NOMO-1 (cell line): ENCODE data around the gene PPIB.

Experiments
- DNase-seq, 2 experiments: peaks; one replicate each; lab custom pipeline; 2025; ENCODE audit not compliant: unreplicated experiment in 2 of 2; lab: John Stamatoyannopoulos, UW

PPIB gene

DNA sequence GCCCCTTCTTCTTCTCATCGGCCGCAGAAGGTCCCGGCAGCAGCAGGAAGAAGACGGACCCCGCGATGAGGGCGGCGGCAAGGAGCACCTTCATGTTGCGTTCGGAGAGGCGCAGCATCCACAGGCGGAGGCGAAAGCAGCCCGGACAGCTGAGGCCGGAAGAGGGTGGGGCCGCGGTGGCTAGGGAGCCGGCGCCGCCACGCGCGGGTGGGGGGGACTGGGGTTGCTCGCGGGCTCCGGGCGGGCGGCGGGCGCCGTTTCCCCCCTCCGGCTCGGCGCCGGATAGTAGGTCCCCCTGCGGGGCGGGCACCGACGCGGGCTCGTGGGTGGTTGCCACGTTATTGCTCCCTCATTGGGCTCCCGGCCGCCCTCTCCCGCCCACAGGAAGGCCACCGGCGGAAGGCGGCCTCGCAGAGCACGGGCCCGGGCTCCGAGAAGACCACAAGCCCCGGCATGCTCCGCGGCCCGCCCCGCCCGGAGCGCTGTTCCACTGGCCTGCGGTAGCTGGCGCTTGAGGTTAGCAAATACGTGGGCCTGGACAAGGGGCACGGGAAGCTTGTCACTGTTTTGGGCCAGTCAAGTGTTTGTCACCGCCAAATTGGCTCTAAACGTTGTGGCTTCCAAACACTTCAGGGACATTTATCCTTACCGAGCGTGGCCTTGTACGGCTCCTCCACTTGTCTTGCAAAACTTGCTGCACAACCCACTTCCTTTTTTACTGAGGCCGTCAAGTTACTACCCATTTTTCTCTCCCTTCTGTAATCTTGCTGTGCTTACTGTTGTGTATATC lies at the start of gene PPIB:
PPIB (minus strand) TSS at position 154 of the 790 bp plus-strand sequence; CDS start at position 118, 36 bp downstream.
- peak; percentile 99 for DNase-seq

DNA sequence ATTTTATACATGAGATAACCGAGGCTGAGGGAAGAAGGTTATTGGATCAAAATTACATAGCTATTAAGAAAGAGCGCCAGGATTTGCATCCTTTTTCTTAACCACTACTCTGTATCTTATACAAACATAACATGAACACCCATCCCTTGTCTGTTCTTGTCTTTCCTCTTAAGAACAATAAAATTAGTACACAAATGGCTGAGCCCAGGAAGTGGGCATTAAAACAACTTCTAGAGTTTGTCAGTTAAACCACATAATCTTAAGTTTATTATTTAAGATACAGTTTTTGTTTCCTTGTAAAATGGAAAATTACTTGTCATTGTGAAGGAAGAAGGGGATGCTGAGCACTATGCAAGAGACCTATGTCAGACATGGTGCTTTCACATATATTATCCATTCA lies 48.9 kb upstream of the PPIB start:
- no peak for DNase-seq

DNA sequence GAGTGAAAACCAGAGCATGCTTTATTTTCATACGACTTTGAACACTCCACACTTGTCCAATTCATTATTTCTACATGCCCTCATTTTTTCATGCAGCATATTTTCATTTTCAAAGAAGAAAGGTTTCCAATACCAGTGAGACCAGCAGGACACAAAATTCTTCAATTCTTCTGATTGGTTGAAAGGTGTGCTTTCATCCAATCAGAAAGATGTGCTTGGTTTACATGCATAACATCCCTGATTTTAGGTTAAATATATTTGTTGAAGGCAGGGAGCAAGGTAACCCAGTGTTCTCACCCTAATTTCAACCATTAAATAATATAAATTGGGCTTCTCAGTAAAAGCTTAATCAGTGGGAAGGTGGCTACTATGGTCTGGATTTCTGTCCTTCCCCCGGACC lies 47.5 kb upstream of the PPIB start:
- no peak for DNase-seq

DNA sequence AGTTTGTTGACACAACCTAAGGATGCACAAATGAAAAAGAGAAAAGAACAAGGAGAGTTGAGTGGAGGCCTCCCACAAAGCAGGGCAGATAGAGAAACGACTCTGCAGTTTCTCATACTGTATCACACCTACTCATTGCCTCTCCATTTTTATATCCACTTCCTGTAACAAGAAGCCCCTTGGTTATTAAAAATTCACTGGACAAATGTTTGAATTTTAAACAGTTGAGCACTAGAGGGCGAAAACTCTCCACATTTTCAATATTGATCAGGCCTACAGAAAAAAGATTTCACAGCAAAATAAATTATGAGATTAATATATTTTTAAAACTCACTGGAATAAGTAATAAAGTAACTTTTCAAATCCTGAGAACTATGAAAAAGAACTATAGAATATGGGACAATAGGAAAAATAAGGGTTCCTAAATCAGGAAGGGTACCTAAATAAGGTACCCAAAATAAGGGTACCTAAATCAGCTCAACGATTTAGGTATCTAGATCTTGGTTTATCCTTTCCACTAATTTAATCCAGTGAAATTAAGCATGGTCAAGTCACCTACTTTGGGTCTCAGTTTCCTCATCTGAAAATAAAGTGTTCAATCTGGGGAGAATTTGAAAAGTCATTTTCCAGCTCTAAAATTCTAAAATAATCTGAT lies 47.0 kb upstream of the PPIB start:
- DNase-seq, result peak in 1 of 2 experiments; percentile 23

DNA sequence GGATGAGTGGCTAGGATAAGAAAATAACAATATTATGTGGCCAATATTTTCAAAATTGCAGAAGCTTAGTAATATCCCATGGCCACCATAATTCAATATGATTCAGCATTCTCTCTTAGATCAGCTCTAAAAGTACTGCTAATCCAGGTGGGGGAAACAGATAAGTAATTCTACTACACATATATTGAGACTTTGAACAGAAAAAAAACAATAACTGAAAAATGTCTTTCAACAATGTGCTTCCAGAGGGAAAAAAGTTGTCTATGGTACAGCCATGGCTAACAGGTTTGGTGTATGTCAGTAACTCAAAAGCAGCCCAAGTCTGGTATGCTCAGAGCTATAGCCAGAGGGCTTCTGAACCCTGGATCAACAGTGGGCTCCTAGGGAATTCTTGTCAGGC lies 42.4 kb upstream of the PPIB start:
- no peak for DNase-seq

DNA sequence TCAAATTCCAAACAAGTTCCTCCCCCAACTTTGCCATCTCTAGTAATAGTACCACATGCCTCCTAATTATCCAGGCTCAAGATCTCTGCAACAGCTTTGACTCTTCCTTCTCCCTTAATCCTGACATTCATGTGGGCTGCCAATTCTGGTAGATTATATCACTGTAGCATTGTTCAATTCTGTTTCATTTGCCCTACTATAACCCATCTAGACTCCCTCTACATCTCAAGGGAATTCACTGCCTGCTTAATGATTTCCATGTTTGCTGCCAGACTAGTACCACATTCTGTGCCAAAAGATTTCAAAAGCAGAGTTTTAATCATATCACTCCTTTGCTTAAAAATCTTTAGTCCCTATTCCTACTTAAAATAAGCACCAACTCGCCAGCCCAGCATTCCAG lies 34.6 kb upstream of the PPIB start:
- DNase-seq, result no peak

DNA sequence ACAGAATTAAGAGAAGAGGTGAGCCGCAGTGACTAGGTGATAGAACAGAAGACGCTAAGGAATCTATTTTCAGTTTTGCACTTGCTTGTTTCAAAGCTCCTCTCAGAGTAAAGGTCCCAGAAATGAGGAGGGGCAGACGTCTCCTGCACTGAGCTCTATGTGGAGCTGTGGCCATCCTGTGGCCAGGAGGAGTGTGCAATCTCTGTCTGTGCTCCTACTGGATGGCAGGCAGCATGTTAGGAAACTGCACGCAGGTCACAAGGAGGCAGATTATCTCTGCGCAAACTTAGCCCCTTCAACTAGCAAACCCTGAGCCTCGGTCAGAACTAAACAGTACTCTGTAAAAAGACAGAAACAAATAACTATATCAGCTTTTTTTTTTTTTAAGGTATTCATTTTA lies 31.1 kb upstream of the PPIB start:
- DNase-seq, result no peak

DNA sequence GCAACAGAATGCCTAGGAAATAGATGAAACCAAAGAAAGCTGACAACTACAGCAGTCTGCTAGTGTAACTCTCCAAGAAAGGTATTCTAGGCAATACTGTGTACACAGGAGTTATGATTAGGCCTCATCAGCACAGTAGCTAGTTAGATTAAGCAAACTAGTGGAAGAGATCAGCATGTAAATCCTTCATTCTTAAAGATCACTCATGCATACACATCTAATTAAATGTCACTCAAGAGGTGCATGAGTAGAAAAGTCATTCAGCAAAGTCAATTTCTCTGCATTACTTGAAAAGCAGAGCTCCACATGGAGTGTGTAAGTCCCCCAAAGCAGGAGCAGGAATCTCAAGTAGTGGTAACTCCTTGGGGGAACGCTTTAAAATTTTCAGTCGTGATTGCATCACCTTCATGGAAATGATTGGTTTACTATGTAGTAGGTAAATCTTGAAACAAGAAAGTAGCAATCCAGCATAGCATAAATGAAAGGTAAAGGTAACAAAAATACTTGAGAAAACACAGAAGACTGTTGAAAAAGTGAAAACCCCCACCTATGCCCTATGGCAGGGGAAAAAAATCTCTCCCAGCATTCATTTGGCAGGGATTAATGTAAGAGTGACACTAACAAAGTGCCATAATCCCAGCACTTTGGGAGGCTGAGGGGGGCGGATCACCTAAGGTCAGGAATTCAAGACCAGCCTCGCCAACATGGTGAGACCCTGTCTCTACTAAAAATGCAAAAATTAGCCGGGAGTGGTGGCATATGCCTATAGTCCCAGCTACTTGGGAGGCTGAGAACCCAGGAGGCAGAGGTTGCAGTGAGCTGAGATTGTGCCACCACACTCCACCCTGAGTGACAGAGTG lies 29.4 kb upstream of the PPIB start:
- DNase-seq, result no peak

DNA sequence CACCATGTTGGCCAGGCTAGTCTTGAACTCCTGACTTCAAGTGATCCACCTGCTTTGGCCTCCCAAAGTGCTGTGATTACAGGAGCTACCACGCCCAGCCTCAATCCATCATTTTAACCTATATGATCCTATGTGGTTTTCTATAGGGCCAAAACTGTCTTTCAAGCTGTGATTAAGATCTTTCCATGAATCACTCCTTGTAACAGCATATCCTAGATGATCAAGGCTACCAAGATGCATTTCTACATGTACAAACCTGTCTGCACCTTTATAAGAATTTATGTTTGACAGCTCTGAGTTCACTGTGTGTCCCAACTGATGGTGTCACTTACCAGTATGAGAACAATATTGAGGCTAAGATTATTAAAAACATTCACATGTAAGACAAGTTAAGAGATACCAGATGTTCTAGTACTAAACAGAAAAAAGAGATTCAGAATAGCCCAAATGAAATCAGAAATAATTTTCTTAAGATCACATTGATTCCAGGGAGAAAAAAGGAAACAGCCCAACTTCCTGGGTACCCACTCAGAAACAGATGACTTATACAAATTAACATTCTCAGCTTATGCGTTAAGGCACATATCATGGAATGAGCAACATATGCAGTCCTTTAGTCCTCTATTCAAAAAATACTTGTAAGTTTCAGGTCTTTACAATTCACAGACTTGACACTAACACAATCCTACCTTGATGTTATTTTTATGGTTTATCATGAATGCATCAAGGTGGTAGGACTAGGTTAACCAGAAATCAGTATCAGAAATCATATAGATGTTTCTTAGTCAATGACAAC lies 24.8 kb upstream of the PPIB start:
- no peak for DNase-seq

DNA sequence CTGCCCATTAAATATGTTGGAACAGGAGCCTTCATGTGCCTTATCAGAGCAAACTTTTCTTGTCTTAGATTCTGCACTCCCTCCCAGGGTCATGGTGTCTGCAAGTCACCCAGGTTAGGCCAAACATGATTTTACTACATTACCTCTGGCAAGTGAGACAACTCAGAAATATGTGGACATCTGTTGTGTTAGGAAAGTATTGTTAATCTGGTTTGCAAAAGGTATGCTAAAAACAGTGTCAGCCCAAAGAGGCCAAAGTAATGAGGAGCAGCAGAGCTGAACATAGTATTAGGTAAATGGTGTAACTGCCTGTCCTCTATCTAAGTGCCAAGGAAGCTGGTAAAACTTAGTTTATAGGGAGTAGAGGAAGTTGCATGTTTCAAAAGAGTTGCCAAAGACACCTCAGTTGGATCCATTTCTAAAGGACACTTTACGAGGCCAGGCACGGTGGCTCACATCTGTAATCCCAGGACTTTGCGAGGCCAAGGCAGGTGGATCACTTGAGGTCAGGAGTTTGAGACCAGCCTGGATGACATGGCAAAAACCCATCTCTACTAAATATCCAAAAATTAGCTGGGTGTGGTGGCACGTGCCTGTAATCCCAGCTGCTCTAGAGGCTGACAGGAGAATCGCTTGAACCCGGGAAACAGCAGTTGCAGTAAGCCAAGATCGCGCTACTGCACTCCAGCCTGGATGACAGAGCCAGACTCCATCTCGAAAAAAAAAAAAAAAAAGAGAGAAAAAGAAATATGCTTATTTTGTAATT lies 22.5 kb upstream of the PPIB start:
- DNase-seq, result no peak

DNA sequence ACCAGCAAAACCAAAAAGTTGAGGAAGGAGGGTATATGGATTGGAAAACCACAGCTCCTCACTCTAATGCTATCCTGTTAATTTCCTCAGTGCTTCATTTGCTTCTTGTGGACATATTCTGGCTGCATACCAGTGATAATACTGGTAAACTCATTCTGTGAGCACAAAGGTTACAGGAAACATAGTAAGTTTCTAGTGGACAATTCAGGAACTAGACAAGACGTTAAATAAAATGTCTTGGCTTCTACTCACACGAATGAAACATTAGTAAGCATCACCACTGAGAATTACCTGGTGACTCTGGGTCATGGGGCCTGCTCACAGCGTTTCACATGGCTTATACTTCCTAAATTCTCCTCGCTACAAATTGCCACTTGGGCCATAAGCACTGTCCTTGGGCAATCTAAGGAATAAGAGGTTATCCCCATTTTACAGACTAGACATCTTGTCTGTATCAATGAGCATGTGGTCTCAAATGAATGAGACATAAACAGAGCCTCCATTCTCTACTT lies 20.1 kb upstream of the PPIB start:
- no peak for DNase-seq

DNA sequence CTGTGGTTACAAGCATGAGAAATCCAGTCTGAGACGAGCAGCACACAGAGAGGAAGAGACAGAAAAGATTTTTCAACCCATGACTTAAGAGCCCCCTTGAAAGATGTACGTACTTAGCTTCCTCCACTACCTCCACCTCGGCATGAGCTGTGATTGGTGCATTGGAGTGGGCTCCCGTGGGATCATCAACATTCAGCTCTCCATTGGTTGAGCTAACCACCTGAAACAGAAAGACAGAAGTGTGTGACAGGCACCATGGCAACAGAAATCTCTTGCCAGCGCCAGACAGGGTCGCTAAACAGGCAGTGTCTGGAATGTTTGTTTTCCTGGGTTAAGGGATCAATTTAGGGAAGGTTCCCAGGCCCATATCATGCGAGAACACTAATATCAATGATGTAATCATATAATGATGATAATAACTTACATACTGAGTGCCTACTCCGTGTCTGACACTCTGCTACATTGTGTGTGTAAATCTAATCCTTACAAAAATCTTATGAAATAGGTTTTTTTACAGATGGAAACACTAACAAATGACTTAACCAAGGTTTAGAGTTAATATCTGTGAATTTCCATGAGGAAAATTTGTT lies 17.5 kb upstream of the PPIB start:
- no peak for DNase-seq

DNA sequence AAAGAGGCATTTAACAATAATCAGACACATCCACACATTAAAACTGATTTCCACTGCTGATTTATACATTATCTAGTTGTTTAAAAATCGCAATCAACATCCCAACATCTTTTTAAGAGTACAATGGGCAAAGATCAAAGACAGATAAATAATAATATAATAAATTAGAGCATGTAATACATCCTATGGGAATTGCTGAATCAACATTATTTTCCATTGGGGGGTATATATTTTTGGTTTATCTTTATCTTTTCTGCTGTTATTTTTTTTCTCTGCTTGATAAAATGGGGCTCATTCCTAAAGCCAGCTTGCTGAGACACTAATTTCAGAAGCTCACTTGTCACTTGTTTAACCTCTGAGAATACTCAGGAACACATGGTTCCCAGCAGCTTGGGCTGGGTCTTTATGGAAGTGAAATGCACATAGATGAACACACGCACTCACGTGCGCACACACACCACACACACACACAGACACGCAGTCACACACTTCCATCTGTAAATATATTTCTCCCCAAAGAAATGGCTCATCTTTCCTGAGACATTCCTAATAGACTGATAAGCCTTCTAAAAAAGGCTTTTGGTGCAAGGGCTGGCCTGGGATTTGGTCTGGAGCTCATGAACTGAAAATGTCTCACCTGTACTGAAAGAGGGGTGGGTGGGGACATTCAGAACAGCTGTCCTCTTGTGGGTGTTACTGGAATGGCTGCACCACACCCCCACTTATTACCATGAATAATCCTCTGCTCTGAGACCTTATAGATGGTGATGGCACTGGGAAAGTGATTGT lies 3.5 kb upstream of the PPIB start:
- no peak for DNase-seq

DNA sequence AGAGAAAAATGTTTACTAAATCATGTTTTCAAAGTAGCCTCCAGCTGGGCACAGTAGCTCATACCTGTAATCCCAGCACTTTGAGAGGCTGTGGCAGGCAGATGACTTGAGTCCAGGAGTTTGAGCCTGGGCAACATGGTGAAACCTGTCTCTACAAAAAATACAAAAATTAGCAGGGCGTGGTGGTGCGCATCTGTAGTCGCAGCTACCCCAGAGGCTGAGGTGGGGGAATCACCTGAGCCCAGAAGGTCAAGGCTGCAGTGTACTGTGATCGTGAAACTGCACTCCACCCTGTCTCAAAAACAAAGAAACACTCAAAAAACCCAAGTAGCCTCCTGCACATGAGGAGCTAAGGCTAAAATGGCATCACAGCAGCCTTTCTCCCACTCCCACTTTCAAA lies 1.6 kb upstream of the PPIB start:
- DNase-seq, result no peak

DNA sequence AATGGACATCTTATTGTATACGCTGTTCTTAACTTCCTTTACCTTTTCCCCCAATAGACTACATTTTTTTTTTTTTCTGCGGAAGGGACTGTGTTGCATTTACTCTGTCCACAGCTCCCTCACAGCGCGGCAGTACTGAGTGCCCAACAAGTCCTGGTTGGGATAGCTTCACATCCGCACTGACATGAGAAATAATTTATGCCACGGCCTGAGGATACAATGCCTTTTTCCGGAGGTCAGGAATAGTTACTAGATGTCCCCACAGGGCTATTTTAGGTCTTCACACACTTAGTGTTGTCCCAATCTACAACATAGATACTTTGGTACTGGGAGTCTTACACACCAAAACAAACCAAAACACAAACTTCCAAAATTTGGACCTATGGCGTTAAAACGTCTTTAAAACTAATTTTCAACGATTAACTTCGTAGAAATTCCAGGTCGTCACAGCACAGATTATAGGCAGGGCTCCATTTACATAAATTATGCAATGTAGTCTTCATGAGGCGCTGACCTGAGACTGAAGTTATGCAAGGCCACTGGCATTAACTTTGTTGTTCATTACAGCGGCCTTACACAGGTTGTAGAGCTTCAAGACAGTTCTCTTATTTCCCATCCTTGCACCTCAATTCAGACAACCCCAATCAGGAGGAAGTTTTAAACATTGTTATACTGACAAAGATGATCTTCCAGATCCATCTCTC lies 989 bp upstream of the PPIB start:
- DNase-seq, result peak; percentile 56 to 78

DNA sequence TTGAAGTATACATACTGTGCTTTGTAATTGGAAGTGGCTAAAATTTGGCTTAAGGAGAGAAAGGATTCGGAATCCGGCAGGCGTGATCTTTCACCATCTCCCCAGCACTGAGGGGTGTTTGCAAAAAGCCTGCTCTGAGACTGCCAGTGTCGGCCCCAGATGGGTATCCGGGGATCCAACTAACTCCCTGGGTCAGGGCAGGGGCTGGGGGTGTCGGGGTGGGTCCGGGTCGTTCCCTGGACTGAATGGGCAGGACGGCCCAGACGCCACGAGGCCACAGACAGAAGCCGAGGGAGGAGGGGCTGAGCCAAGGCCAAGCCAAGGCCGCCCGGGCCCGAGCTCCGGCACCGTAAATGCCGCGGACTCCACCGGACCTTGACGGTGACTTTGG lies 349 bp downstream of the PPIB start:
- no peak for DNase-seq

DNA sequence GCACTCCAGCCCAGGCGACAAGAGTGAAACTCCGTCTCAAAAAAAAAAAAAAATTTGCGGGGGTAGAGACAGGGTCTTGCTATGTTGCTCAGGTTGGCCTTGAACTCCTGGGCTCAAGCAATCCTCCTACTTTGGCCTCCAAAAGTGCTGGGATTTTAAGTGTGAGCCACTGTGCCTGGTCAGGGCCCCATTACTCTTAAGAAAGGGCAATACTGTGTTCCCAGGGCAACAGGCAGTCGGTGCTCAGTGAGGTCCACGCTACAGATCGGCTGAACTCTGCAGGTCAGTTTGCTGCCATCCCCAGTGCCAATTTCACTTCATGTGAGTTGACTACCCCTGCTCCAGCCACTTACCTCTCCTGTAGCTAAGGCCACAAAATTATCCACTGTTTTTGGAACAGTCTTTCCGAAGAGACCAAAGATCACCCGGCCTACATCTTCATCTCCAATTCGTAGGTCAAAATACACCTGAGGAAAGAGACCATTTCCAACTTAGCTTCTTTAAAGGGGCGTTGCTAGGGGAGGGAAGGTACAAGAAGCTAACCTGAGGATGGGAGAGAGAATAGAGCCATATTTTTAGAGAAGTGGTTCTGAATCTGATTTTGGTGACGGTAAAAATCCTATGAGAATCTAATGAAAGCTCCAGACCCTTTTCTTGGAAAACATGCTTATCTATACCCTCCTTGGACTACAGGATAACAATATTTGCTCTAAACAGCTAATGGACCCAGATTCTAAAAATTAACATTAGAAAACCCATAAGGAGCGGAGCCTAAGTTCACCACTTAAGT lies 939 bp downstream of the PPIB start:
- peak in 1 of 2 experiments; percentile 14 for DNase-seq
